ES-I3 (cell line): Measurements from ENCODE around the gene ME3.

Source experiments
- H3K36me3 ChIP-seq: 2 replicates; pipeline ENCODE4 v1.6.1; 2013; ENCODE audit warnings: mild to moderate bottlenecking, low read length, control low read depth, moderate library complexity; ENCODE audit not compliant: insufficient read depth
- H3K4me1 ChIP-seq: 2 replicates; pipeline ENCODE4 v1.6.1; 2013; ENCODE audit warnings: mild to moderate bottlenecking, control low read depth, low read length; ENCODE audit not compliant: insufficient read depth
- H3K9ac ChIP-seq: 2 replicates; pipeline ENCODE4 v1.6.1; 2013; ENCODE audit warnings: low read depth, mild to moderate bottlenecking, low read length, moderate library complexity
- H3K9me3 ChIP-seq: 2 replicates; pipeline ENCODE4 v1.6.1; 2013; ENCODE audit warnings: mild to moderate bottlenecking, low read length, moderate library complexity; ENCODE audit not compliant: control insufficient read depth, insufficient read depth

ME3 gene

GRCh38 chr11:86517557-86517956 lies 154.9 kb downstream of the ME3 start:
- Histone ChIP-seq H3K4me1 (peaks cover 33% of the 10 kb centered on the region), H3K9ac (no peak overlapping the region), H3K9me3 (no peaks in the 10 kb centered on the region), H3K36me3 (no peaks in the 10 kb centered on the region)

GRCh38 chr11:86515297-86516094 lies 156.9 kb downstream of the ME3 start:
- Histone ChIP-seq H3K4me1 (peaks cover 36% of the 10 kb centered on the region), H3K9ac (no peak overlapping the region), H3K36me3 (no peaks in the 10 kb centered on the region), H3K9me3 (peaks cover 11% of the 10 kb centered on the region; the same call in 1 of the 2 replicates)

GRCh38 chr11:86514453-86514852 lies 158.0 kb downstream of the ME3 start:
- H3K36me3 ChIP-seq, result no peaks in the 10 kb centered on the region
- H3K9me3 ChIP-seq, result peaks cover 11% of the 10 kb centered on the region; the same call in 1 of the 2 replicates
- no peak overlapping the region for H3K9ac ChIP-seq
- H3K4me1 ChIP-seq, result peaks cover 33% of the 10 kb centered on the region

- H3K4me1 ChIP-seq, result peaks cover 27% of the 10 kb centered on the region
- no peak overlapping the region for H3K9ac ChIP-seq
Observed at GRCh38 chr11:86513746-86514373, 158.6 kb downstream of the ME3 start.

GRCh38 chr11:86513138-86513537 lies 159.3 kb downstream of the ME3 start:
- peaks cover 11% of the 10 kb centered on the region; the same call in 1 of the 2 replicates for H3K9me3 ChIP-seq
- peaks cover 26% of the 10 kb centered on the region for H3K4me1 ChIP-seq
- H3K9ac ChIP-seq, result no peak overlapping the region
- no peaks in the 10 kb centered on the region for H3K36me3 ChIP-seq

More at GRCh38 chr11:86513746-86514373, 158.6 kb downstream of the ME3 start:
- Histone ChIP-seq H3K9me3 (peaks cover 11% of the 10 kb centered on the region; the same call in 1 of the 2 replicates), H3K36me3 (no peaks in the 10 kb centered on the region)

GRCh38 chr11:86511086-86511551 lies 161.3 kb downstream of the ME3 start:
- Histone ChIP-seq H3K9ac (no peak overlapping the region), H3K9me3 (peaks cover 11% of the 10 kb centered on the region; the same call in 1 of the 2 replicates), H3K36me3 (no peaks in the 10 kb centered on the region), H3K4me1 (peaks cover 26% of the 10 kb centered on the region)

GRCh38 chr11:86510674-86511073 lies 161.7 kb downstream of the ME3 start:
- Histone ChIP-seq H3K9ac (no peak overlapping the region), H3K4me1 (peaks cover 24% of the 10 kb centered on the region), H3K36me3 (no peaks in the 10 kb centered on the region), H3K9me3 (peaks cover 11% of the 10 kb centered on the region; the same call in 1 of the 2 replicates)

GRCh38 chr11:86510097-86510496 lies 162.3 kb downstream of the ME3 start:
- H3K4me1 ChIP-seq, result peaks cover 22% of the 10 kb centered on the region
- H3K36me3 ChIP-seq, result no peaks in the 10 kb centered on the region
- H3K9ac ChIP-seq, result no peak overlapping the region
- H3K9me3 ChIP-seq, result peaks cover 11% of the 10 kb centered on the region; the same call in 1 of the 2 replicates

GRCh38 chr11:86509588-86509974 lies 162.8 kb downstream of the ME3 start:
- H3K9ac ChIP-seq, result no peak overlapping the region
- H3K36me3 ChIP-seq, result no peaks in the 10 kb centered on the region
- peaks cover 11% of the 10 kb centered on the region; the same call in 1 of the 2 replicates for H3K9me3 ChIP-seq
- H3K4me1 ChIP-seq, result peaks cover 22% of the 10 kb centered on the region

- H3K9me3 ChIP-seq, result peaks cover 11% of the 10 kb centered on the region; the same call in 1 of the 2 replicates
- H3K4me1 ChIP-seq, result peaks cover 19% of the 10 kb centered on the region
- no peaks in the 10 kb centered on the region for H3K36me3 ChIP-seq
- no peak overlapping the region for H3K9ac ChIP-seq
Observed at GRCh38 chr11:86508604-86509587, 163.5 kb downstream of the ME3 start.

GRCh38 chr11:86507249-86507845 lies 165.1 kb downstream of the ME3 start:
- peaks cover 8% of the 10 kb centered on the region for H3K4me1 ChIP-seq
- H3K36me3 ChIP-seq, result no peaks in the 10 kb centered on the region
- H3K9me3 ChIP-seq, result peaks cover 11% of the 10 kb centered on the region; the same call in 1 of the 2 replicates
- no peak overlapping the region for H3K9ac ChIP-seq

GRCh38 chr11:86506235-86506634 lies 166.2 kb downstream of the ME3 start:
- Histone ChIP-seq H3K4me1 (peaks cover 7% of the 10 kb centered on the region; the same call in 1 of the 2 replicates), H3K36me3 (no peaks in the 10 kb centered on the region)

GRCh38 chr11:86503131-86503530 lies 169.3 kb downstream of the ME3 start:
- Histone ChIP-seq H3K4me1 (peaks cover 7% of the 10 kb centered on the region; the same call in 1 of the 2 replicates), H3K9me3 (no peaks in the 10 kb centered on the region), H3K36me3 (no peaks in the 10 kb centered on the region), H3K9ac (no peak overlapping the region)

More at GRCh38 chr11:86506235-86506634, 166.2 kb downstream of the ME3 start:
- Histone ChIP-seq H3K9me3 (0 out of 2 replicates have a peak, but pooled peaks cover 2% of the 10 kb centered on the region), H3K9ac (no peak overlapping the region)
